Nephron progenitor cell (in vitro differentiated cells): ENCODE results near the gene PGGHG.
"Not testable (repeated sequence)": the region's sequence is repeated elsewhere in the genome, so short reads cannot be mapped to it uniquely, and the experiment has no call there.

Experiments used
- DNase-seq: peaks from one replicate; pipeline ENCODE4 v3.0.0; 2021
- H3K27ac Mint-ChIP-seq: 2 replicates; pipeline ENCODE4 v1.8.0; 2021; ENCODE audit warnings: mild to moderate bottlenecking, moderate library complexity, mixed read lengths
- H3K27me3 Mint-ChIP-seq: 2 replicates; pipeline ENCODE4 v1.8.0; 2021; ENCODE audit warnings: mild to moderate bottlenecking, low read depth, mixed read lengths; ENCODE audit not compliant: poor library complexity
- H3K36me3 Mint-ChIP-seq: 2 replicates; pipeline ENCODE4 v1.8.0; 2021; ENCODE audit warnings: low read depth, mixed read lengths
- H3K4me1 Mint-ChIP-seq: 2 replicates; pipeline ENCODE4 v1.8.0; 2021; ENCODE audit warnings: mixed read lengths
- H3K4me3 Mint-ChIP-seq: 2 replicates; pipeline ENCODE4 v1.8.0; 2021; ENCODE audit warnings: mild to moderate bottlenecking, moderate library complexity, mixed read lengths
- H3K9me3 Mint-ChIP-seq: 2 replicates; pipeline ENCODE4 v1.8.0; 2021; ENCODE audit warnings: mild to moderate bottlenecking, moderate library complexity, mixed read lengths
- TF ChIP-seq, protein P1 (sequence below): fragments of 200-600 bp; sonication (generic); IDR thresholded peaks from 2 replicates; pipeline ENCODE4 v1.5.0; 2021; ENCODE audit warnings: antibody characterized with exemption

The PGGHG gene

GRCh38 chr11:325796-326591 lies 37.1 kb downstream of the PGGHG start:
- no peaks in the 10 kb centered on the region for H3K36me3 Mint-ChIP-seq
- H3K4me3 Mint-ChIP-seq: no peak overlapping the region
- H3K9me3 Mint-ChIP-seq: peaks cover 13% of the 10 kb centered on the region
- H3K27me3 Mint-ChIP-seq: no peaks in the 10 kb centered on the region
- TF ChIP-seq, protein P1, sequence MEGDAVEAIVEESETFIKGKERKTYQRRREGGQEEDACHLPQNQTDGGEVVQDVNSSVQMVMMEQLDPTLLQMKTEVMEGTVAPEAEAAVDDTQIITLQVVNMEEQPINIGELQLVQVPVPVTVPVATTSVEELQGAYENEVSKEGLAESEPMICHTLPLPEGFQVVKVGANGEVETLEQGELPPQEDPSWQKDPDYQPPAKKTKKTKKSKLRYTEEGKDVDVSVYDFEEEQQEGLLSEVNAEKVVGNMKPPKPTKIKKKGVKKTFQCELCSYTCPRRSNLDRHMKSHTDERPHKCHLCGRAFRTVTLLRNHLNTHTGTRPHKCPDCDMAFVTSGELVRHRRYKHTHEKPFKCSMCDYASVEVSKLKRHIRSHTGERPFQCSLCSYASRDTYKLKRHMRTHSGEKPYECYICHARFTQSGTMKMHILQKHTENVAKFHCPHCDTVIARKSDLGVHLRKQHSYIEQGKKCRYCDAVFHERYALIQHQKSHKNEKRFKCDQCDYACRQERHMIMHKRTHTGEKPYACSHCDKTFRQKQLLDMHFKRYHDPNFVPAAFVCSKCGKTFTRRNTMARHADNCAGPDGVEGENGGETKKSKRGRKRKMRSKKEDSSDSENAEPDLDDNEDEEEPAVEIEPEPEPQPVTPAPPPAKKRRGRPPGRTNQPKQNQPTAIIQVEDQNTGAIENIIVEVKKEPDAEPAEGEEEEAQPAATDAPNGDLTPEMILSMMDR: no peak
- H3K27ac Mint-ChIP-seq: peak overlapping the region; percentile 87
- DNase-seq: no peak
- H3K4me1 Mint-ChIP-seq: peaks cover 59% of the 10 kb centered on the region

- TF ChIP-seq, protein P1: no peak
Observed at GRCh38 chr11:326592-326841, 37.6 kb downstream of the PGGHG start.

DNA sequence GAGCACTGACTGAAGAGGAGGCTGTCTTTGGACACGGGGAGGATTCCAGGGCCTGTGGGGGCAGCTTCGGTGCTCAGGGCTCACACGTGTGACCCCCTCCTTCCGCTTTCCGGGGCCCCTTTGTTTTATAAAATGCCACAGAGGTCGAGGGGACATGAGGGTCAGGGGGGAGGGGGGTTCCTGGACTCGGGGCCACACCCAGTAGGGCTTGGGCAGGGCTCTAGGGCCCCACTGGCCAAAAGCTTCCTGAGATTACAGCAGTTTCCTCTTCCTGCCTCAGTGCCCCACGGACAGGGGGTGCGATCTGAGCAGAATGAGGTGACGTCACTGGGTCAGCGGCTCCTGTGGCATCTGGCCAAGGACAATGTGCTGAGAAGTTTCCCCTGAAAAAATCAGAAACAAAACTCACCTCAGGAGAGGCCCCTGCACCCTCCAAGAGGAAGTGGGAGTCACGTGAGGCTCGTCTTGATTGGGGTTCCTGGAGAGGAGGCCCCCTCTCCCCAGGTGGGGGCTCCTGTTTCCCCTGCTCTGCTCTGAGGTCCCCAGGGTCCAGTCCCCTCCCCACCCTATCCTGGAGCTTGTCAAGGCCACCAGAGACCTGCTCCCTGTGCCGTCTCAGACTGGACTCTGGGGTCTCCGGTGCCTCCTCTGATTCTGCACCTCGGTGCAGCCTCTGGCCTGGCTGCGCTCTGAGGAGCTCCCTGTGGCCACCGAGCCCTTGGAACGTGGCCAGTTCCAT lies 38.1 kb downstream of the PGGHG start:
- no peak for DNase-seq
- Mint-ChIP-seq H3K4me1 (peaks cover 63% of the 10 kb centered on the region), H3K27ac (peak overlapping the region; percentile 88)

More at GRCh38 chr11:326592-326841, 37.6 kb downstream of the PGGHG start:
- Mint-ChIP-seq H3K27me3 (no peaks in the 10 kb centered on the region), H3K27ac (peak overlapping the region; percentile 87), H3K36me3 (peaks cover 4% of the 10 kb centered on the region), H3K4me3 (no peak overlapping the region), H3K4me1 (peaks cover 63% of the 10 kb centered on the region), H3K9me3 (peaks cover 18% of the 10 kb centered on the region)
- DNase-seq: no peak

GRCh38 chr11:327581-327923 lies 38.6 kb downstream of the PGGHG start:
- Mint-ChIP-seq H3K4me1 (peaks cover 63% of the 10 kb centered on the region), H3K9me3 (peaks cover 28% of the 10 kb centered on the region), H3K36me3 (peaks cover 4% of the 10 kb centered on the region), H3K27me3 (no peaks in the 10 kb centered on the region), H3K27ac (peak overlapping the region; percentile 88), H3K4me3 (no peak overlapping the region)
- no peak for DNase-seq
- TF ChIP-seq, protein P1: no peak

More for the DNA sequence above, 38.1 kb downstream of the PGGHG start:
- no peaks in the 10 kb centered on the region for H3K27me3 Mint-ChIP-seq
- peaks cover 4% of the 10 kb centered on the region for H3K36me3 Mint-ChIP-seq
- no peak overlapping the region for H3K4me3 Mint-ChIP-seq
- H3K9me3 Mint-ChIP-seq: peaks cover 23% of the 10 kb centered on the region
- TF ChIP-seq, protein P1: no peak

DNA sequence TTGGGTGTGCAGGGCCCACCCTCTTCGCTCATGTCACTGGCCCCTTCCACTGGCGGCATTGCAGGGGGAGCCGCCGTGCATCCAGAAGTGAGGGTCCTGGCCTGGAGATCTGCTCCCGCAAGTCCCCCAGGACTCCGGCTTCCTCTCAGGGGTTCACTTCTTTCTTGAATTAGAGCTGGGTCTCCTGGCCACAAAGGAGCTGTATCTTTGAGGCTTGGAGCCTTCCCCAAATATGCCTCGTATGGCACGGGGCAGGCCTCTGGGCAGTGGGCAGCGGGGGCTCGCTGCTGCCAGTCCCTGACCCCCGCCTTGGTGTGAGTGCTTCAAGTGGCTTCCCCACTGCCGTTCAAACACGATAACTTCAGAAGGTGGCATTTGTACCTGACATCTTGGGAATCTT lies 39.1 kb downstream of the PGGHG start:
- TF ChIP-seq, protein P1: no peak
- no peak overlapping the region for H3K27ac Mint-ChIP-seq
- no peak for DNase-seq

GRCh38 chr11:328516-329100 lies 39.7 kb downstream of the PGGHG start:
- Mint-ChIP-seq H3K4me1 (peaks cover 69% of the 10 kb centered on the region), H3K9me3 (peaks cover 38% of the 10 kb centered on the region)
- DNase-seq, H3K36me3 Mint-ChIP-seq, H3K27ac Mint-ChIP-seq, H3K27me3 Mint-ChIP-seq, H3K4me3 Mint-ChIP-seq: not testable (repeated sequence)

More for the DNA sequence above, 39.1 kb downstream of the PGGHG start:
- Mint-ChIP-seq H3K4me1 (peaks cover 63% of the 10 kb centered on the region), H3K27me3 (no peaks in the 10 kb centered on the region), H3K9me3 (peaks cover 33% of the 10 kb centered on the region), H3K36me3 (peaks cover 4% of the 10 kb centered on the region), H3K4me3 (no peak overlapping the region)
